Effector memory CD8-positive, alpha-beta T cell (primary cell): Measurements from ENCODE around the gene TRERF1.

Source experiments
- ATAC-seq: fragments of 150-1000 bp; cut with Tn5 transposase; replicated peaks from 2 replicates; pipeline ENCODE4 v1.10.0; 2021; ENCODE audit warnings: mild to moderate bottlenecking, moderate library complexity
- DNase-seq, 3 experiments: peaks; one replicate each; pipeline ENCODE4 v3.0.0; 2021
- H3K27ac Mint-ChIP-seq, 2 donors: one replicate each; pipeline ENCODE4 v1.8.0; 2022; ENCODE audit warnings: mild to moderate bottlenecking in 2 of 2, mixed read lengths in 2 of 2, moderate library complexity in 2 of 2
- H3K27me3 Mint-ChIP-seq, 2 donors: one replicate each; pipeline ENCODE4 v1.8.0; 2022; ENCODE audit warnings: mixed read lengths in 2 of 2
- H3K36me3 Mint-ChIP-seq: one replicate; pipeline ENCODE4 v1.8.0; 2022; ENCODE audit warnings: mild to moderate bottlenecking, moderate library complexity, mixed read lengths; ENCODE audit not compliant: insufficient read depth
- H3K4me1 Mint-ChIP-seq, 2 donors: one replicate each; pipeline ENCODE4 v1.8.0; 2022; ENCODE audit warnings: low read depth in 2 of 2, mixed read lengths in 2 of 2
- H3K4me3 Mint-ChIP-seq, 2 donors: one replicate each; pipeline ENCODE4 v1.8.0; 2022; ENCODE audit warnings: mild to moderate bottlenecking in 2 of 2, mixed read lengths in 2 of 2, moderate library complexity in 2 of 2
- H3K9me3 Mint-ChIP-seq, 2 donors: one replicate each; pipeline ENCODE4 v1.8.0; 2022; ENCODE audit warnings: mixed read lengths in 2 of 2

The TRERF1 gene

GRCh38 chr6:42372699-42373098 is 79.0 kb downstream of the TRERF1 start:
- ATAC-seq (no peak), DNase-seq (no peak)
- no peaks in the 10 kb centered on the region for H3K36me3 Mint-ChIP-seq
- peaks cover 54 to 60% of the 10 kb centered on the region in 2 donors for H3K4me1 Mint-ChIP-seq
- H3K9me3 Mint-ChIP-seq = peaks cover 0 to 2% of the 10 kb centered on the region in 2 donors
- peak overlapping the region; percentile 59 to 88 for H3K27ac Mint-ChIP-seq
- H3K4me3 Mint-ChIP-seq = peak overlapping the region; percentile 18 to 45
- no peaks in the 10 kb centered on the region for H3K27me3 Mint-ChIP-seq

- Mint-ChIP-seq H3K4me3 (no peak overlapping the region), H3K9me3 (peaks cover 0 to 2% of the 10 kb centered on the region in 2 donors), H3K36me3 (peaks cover 3% of the 10 kb centered on the region), H3K4me1 (peaks cover 59 to 68% of the 10 kb centered on the region in 2 donors), H3K27me3 (no peaks in the 10 kb centered on the region), H3K27ac (peak overlapping the region; percentile 88 to 94)
- ATAC-seq (no peak), DNase-seq (no peak)
These were observed 81.3 kb downstream of the TRERF1 start for GRCh38 chr6:42370323-42370985.

GRCh38 chr6:42369568-42369967 is 82.2 kb downstream of the TRERF1 start:
- Mint-ChIP-seq H3K9me3 (peaks cover 0 to 2% of the 10 kb centered on the region in 2 donors), H3K27ac (peak overlapping the region; percentile 94 to 96), H3K4me1 (peaks cover 58 to 71% of the 10 kb centered on the region in 2 donors), H3K4me3 (peak overlapping the region; percentile 79 to 83), H3K36me3 (peaks cover 3% of the 10 kb centered on the region), H3K27me3 (no peaks in the 10 kb centered on the region)
- DNase-seq = no peak
- peak; percentile 37 for ATAC-seq

- Mint-ChIP-seq H3K9me3 (peaks cover 0 to 2% of the 10 kb centered on the region in 2 donors), H3K27me3 (no peaks in the 10 kb centered on the region), H3K4me3 (peak overlapping the region; percentile 79 to 83), H3K27ac (peak overlapping the region; percentile 94 to 96), H3K4me1 (peaks cover 66 to 74% of the 10 kb centered on the region in 2 donors), H3K36me3 (peaks cover 3% of the 10 kb centered on the region)
- DNase-seq = peak in 2 of 3 experiments; percentile 22
- peak; percentile 62 for ATAC-seq
These were observed 83.5 kb downstream of the TRERF1 start for GRCh38 chr6:42368181-42368580.

GRCh38 chr6:42367353-42368011 is 84.2 kb downstream of the TRERF1 start:
- peak overlapping the region; percentile 94 to 96 for H3K27ac Mint-ChIP-seq
- H3K4me3 Mint-ChIP-seq = peak overlapping the region; percentile 79 to 83
- H3K27me3 Mint-ChIP-seq = no peaks in the 10 kb centered on the region
- H3K4me1 Mint-ChIP-seq = peaks cover 68 to 71% of the 10 kb centered on the region in 2 donors
- ATAC-seq (peak; percentile 56), DNase-seq (peak in 2 of 3 experiments; percentile 9 to 19)
- H3K36me3 Mint-ChIP-seq = peaks cover 8% of the 10 kb centered on the region
- peaks cover 0 to 2% of the 10 kb centered on the region in 2 donors for H3K9me3 Mint-ChIP-seq

GRCh38 chr6:42366999-42367352 is 84.8 kb downstream of the TRERF1 start:
- DNase-seq (no peak), ATAC-seq (peak; percentile 17)
- Mint-ChIP-seq H3K36me3 (peaks cover 8% of the 10 kb centered on the region), H3K4me1 (peaks cover 65 to 71% of the 10 kb centered on the region in 2 donors), H3K9me3 (peaks cover 0 to 2% of the 10 kb centered on the region in 2 donors), H3K27me3 (no peaks in the 10 kb centered on the region), H3K4me3 (peak overlapping the region; percentile 79 to 83), H3K27ac (peak overlapping the region; percentile 94 to 96)

GRCh38 chr6:42366011-42366705 is 85.6 kb downstream of the TRERF1 start:
- H3K36me3 Mint-ChIP-seq = peaks cover 8% of the 10 kb centered on the region
- ATAC-seq (no peak), DNase-seq (no peak)
- H3K4me1 Mint-ChIP-seq = peaks cover 67 to 76% of the 10 kb centered on the region in 2 donors
- H3K27me3 Mint-ChIP-seq = no peaks in the 10 kb centered on the region
- H3K9me3 Mint-ChIP-seq = peaks cover 0 to 2% of the 10 kb centered on the region in 2 donors
- H3K27ac Mint-ChIP-seq = peak overlapping the region; percentile 94 to 96
- H3K4me3 Mint-ChIP-seq = peak overlapping the region; percentile 79 to 83

GRCh38 chr6:42365021-42365420 is 86.7 kb downstream of the TRERF1 start:
- DNase-seq (no peak), ATAC-seq (no peak)
- Mint-ChIP-seq H3K4me3 (peak overlapping the region; percentile 79 to 83), H3K4me1 (peaks cover 64 to 76% of the 10 kb centered on the region in 2 donors), H3K9me3 (peaks cover 0 to 2% of the 10 kb centered on the region in 2 donors), H3K36me3 (peaks cover 8% of the 10 kb centered on the region), H3K27ac (peak overlapping the region; percentile 94 to 96), H3K27me3 (no peaks in the 10 kb centered on the region)

- ATAC-seq = no peak
- peaks cover 57 to 68% of the 10 kb centered on the region in 2 donors for H3K4me1 Mint-ChIP-seq
- no peak for DNase-seq
- H3K4me3 Mint-ChIP-seq = peak overlapping the region; percentile 79 to 83
- H3K9me3 Mint-ChIP-seq = no peaks in the 10 kb centered on the region
- H3K27ac Mint-ChIP-seq = peak overlapping the region; percentile 94 to 96
- peaks cover 8% of the 10 kb centered on the region for H3K36me3 Mint-ChIP-seq
- no peaks in the 10 kb centered on the region for H3K27me3 Mint-ChIP-seq
These were observed 87.5 kb downstream of the TRERF1 start for GRCh38 chr6:42363926-42364849.

GRCh38 chr6:42361036-42361435 is 90.7 kb downstream of the TRERF1 start:
- Mint-ChIP-seq H3K36me3 (peaks cover 22% of the 10 kb centered on the region), H3K27me3 (no peaks in the 10 kb centered on the region), H3K27ac (peak overlapping the region in 1 of 2 donors; percentile 42), H3K4me1 (peaks cover 41 to 55% of the 10 kb centered on the region in 2 donors), H3K9me3 (no peaks in the 10 kb centered on the region), H3K4me3 (no peak overlapping the region)
- ATAC-seq (no peak), DNase-seq (no peak)

- Mint-ChIP-seq H3K4me1 (peaks cover 22 to 37% of the 10 kb centered on the region in 2 donors), H3K27ac (peak overlapping the region; percentile 80 to 90), H3K4me3 (no peak overlapping the region), H3K27me3 (no peaks in the 10 kb centered on the region), H3K36me3 (peaks cover 21% of the 10 kb centered on the region), H3K9me3 (no peaks in the 10 kb centered on the region)
- ATAC-seq (no peak), DNase-seq (no peak)
These were observed 92.7 kb downstream of the TRERF1 start for GRCh38 chr6:42359021-42359420.

- H3K9me3 Mint-ChIP-seq = no peaks in the 10 kb centered on the region
- DNase-seq (no peak), ATAC-seq (no peak)
- peaks cover 15% of the 10 kb centered on the region for H3K36me3 Mint-ChIP-seq
- H3K4me1 Mint-ChIP-seq = peaks cover 23 to 32% of the 10 kb centered on the region in 2 donors
- no peaks in the 10 kb centered on the region for H3K27me3 Mint-ChIP-seq
- H3K4me3 Mint-ChIP-seq = no peak overlapping the region
- H3K27ac Mint-ChIP-seq = peak overlapping the region in 1 of 2 donors; percentile 51
These were observed 96.3 kb downstream of the TRERF1 start for GRCh38 chr6:42355416-42355815.
